ENCODE results near the gene TPSAB1. TPM values are rescaled to one million over a fixed set of nuclear protein-coding genes. Genes with fewer than 3 reads are reported as not detected.

Gene TPSAB1
- total RNA-seq, 1 donor, result not detected

GRCh38 chr16:1216681-1217400 is 23.7 kb upstream of the TPSAB1 start:
- no peaks in the 10 kb centered on the region for H3K36me3 ChIP-seq (ENCODE audit: insufficient read depth, low read length)
- DNase-seq (ENCODE audit: insufficient read length, low spot score, missing footprints), result no peak
- H3K4me3 ChIP-seq (ENCODE audit: insufficient read depth, low read length), result no peak overlapping the region
- H4K20me1 ChIP-seq (ENCODE audit: insufficient read depth, low read length), result no peaks in the 10 kb centered on the region
- TF ChIP-seq CTCF (IDR thresholded peaks at IDR 0.05; ENCODE audit: extremely low read depth, low read depth, low read length), result no peak
- no peak overlapping the region for H3K4me2 ChIP-seq (ENCODE audit: insufficient read depth, low read length)
- H3K27ac ChIP-seq (ENCODE audit: low read depth, low read length), result no peak overlapping the region
- H3K27me3 ChIP-seq (ENCODE audit: insufficient read depth, low read length), result no peaks in the 10 kb centered on the region
- no peaks in the 10 kb centered on the region for H3K79me2 ChIP-seq (ENCODE audit: insufficient read depth, low read length)
- H2AFZ ChIP-seq (ENCODE audit: low read length), result no peak overlapping the region
- no peaks in the 10 kb centered on the region for H3K9me3 ChIP-seq (ENCODE audit: low read depth, low read length)
- H3K4me1 ChIP-seq (ENCODE audit: insufficient read depth, low read length), result no peaks in the 10 kb centered on the region

- DNase-seq (ENCODE audit: insufficient read length, low spot score, missing footprints), result no peak
- H3K4me2 ChIP-seq (ENCODE audit: insufficient read depth, low read length), result no peak overlapping the region
- no peak for TF ChIP-seq CTCF (IDR thresholded peaks at IDR 0.05; ENCODE audit: extremely low read depth, low read depth, low read length)
These were observed 23.0 kb upstream of the TPSAB1 start for GRCh38 chr16:1217526-1217925.

DNA sequence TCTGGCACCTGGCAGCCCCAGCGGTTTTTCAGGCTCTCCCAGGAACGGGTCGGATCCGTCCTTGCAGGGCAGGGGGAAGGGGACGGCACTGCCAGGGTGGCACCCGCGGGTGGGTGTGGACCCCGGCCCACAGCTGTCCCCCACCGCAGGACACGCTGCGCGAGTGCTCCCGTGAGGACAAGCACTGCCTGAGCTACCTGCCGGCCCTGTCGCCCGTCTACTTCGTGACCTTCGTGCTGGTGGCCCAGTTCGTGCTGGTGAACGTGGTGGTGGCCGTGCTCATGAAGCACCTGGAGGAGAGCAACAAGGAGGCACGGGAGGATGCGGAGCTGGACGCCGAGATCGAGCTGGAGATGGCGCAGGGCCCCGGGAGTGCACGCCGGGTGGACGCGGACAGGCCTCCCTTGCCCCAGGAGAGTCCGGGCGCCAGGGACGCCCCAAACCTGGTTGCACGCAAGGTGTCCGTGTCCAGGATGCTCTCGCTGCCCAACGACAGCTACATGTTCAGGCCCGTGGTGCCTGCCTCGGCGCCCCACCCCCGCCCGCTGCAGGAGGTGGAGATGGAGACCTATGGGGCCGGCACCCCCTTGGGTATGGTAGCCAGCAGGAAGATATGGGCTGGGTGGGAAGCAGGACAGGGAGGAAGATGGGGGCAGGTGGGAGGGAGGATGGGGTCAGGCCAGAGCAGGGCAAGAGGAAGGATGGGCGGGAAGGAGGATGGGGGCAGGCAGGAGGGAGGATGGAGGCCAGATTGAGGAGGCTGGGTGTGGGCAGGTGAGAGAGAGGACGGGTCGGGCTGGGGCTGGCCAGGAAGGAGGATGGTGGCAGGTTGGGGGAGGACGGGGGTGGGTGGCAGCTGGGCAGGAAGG is 22.2 kb upstream of the TPSAB1 start:
- Histone ChIP-seq H4K20me1 (ENCODE audit: insufficient read depth, low read length) (no peaks in the 10 kb centered on the region), H3K27ac (ENCODE audit: low read depth, low read length) (no peak overlapping the region), H3K36me3 (ENCODE audit: insufficient read depth, low read length) (no peaks in the 10 kb centered on the region), H2AFZ (ENCODE audit: low read length) (no peak overlapping the region), H3K4me1 (ENCODE audit: insufficient read depth, low read length) (no peaks in the 10 kb centered on the region), H3K27me3 (ENCODE audit: insufficient read depth, low read length) (no peaks in the 10 kb centered on the region), H3K4me2 (ENCODE audit: insufficient read depth, low read length) (no peak overlapping the region), H3K4me3 (ENCODE audit: insufficient read depth, low read length) (no peak overlapping the region), H3K79me2 (ENCODE audit: insufficient read depth, low read length) (no peaks in the 10 kb centered on the region), H3K9me3 (ENCODE audit: low read depth, low read length) (no peaks in the 10 kb centered on the region)
- TF ChIP-seq CTCF (IDR thresholded peaks at IDR 0.05; ENCODE audit: extremely low read depth, low read depth, low read length), result no peak
- no peak for DNase-seq (ENCODE audit: insufficient read length, low spot score, missing footprints)

More at GRCh38 chr16:1217526-1217925, 23.0 kb upstream of the TPSAB1 start:
- Histone ChIP-seq H4K20me1 (ENCODE audit: insufficient read depth, low read length) (no peaks in the 10 kb centered on the region), H3K4me3 (ENCODE audit: insufficient read depth, low read length) (no peak overlapping the region), H2AFZ (ENCODE audit: low read length) (no peak overlapping the region), H3K36me3 (ENCODE audit: insufficient read depth, low read length) (no peaks in the 10 kb centered on the region), H3K4me1 (ENCODE audit: insufficient read depth, low read length) (no peaks in the 10 kb centered on the region), H3K27ac (ENCODE audit: low read depth, low read length) (no peak overlapping the region), H3K9me3 (ENCODE audit: low read depth, low read length) (no peaks in the 10 kb centered on the region), H3K79me2 (ENCODE audit: insufficient read depth, low read length) (no peaks in the 10 kb centered on the region), H3K27me3 (ENCODE audit: insufficient read depth, low read length) (no peaks in the 10 kb centered on the region)
